Ovary (tissue), 9 donors: ENCODE data around the gene CAPN14. TPM values are rescaled to one million over a fixed set of nuclear protein-coding genes. Genes with fewer than 3 reads are reported as not detected.

Experiments used
- DNase-seq, 5 donors: peaks; one replicate each; pipeline ENCODE4 v3.0.0-alpha.2; 2019 to 2020
- H3K27ac ChIP-seq, 2 donors: fragments of 200-600 bp; one replicate each; pipeline versions ENCODE4 v1.5.1 to v1.8.0; 2019 to 2022
- H3K27me3 ChIP-seq: fragments of 200-600 bp; one replicate; pipeline ENCODE4 v1.8.0; 2022
- H3K36me3 ChIP-seq: fragments of 200-600 bp; sonication (generic); one replicate; pipeline ENCODE4 v1.5.1; 2019
- H3K4me1 ChIP-seq: one replicate; pipeline ENCODE4 v1.8.1; 2013; ENCODE audit warnings: mild to moderate bottlenecking, moderate library complexity; ENCODE audit not compliant: insufficient read depth
- H3K4me3 ChIP-seq: fragments of 200-600 bp; sonication (generic); one replicate; pipeline ENCODE4 v1.5.1; 2017
- H3K9me3 ChIP-seq, 2 donors: fragments of 200-600 bp in 1 of 2; sonication (generic) in 1 of 2; one replicate each; pipeline versions ENCODE4 v1.5.1 to v1.8.1; 2013 to 2019; ENCODE audit warnings: mild to moderate bottlenecking in 1 of 2, moderate library complexity in 1 of 2
- EP300 ChIP-seq: sonication (generic); formaldehyde crosslinking; IDR thresholded peaks from one replicate; pipeline ENCODE4 v1.6.1; 2017; ENCODE audit warnings: antibody characterized with exemption
- POLR2A ChIP-seq: fragments of 450-650 bp; IDR thresholded peaks from one replicate; pipeline ENCODE4 v1.6.1; 2017; ENCODE audit warnings: antibody characterized with exemption, mild to moderate bottlenecking, moderate library complexity
- WGBS, 3 donors: extraction: QIAGEN DNeasy Blood & Tissue Kit in 1 of 3; methylation state at CpG; one replicate each; pipeline versions ENCODE4 v1.1.5 to v1.1.7; 2013 to 2017; 5-methylcytosine and 5-hydroxymethylcytosine counted together
- intact Hi-C, 4 donors: fragments of 100-400 bp; cut with DNase I; formaldehyde crosslinking; loops; one replicate each; pipeline versions ENCODE4 v1.11.0 to v1.15.1; 2022 to 2023
- polyA plus RNA-seq, 2 donors: library from polyadenylated mRNA; stranded (reverse); fragments of 200-250 nt in 1 of 2; fragments of 350-450 nt in 1 of 2; fragmentation: Illumina TruSeq in 1 of 2; extraction: RNeasy Lipid Tissue Mini Kit (QIAGEN cat#74804) in 1 of 2; gene quantifications; one replicate each; pipeline ENCODE4 v1.2.3, GENCODE V29; 2013 to 2014
- total RNA-seq, 7 donors: library from RNA; depleted of rRNA in 2 of 7; stranded (reverse); fragments of >200 nt in 2 of 7; fragmentation: NEBNext Ultra II Directional in 3 of 7; extraction: Animal tissue kit (Norgen Biotek cat#: 25700) in 3 of 7; gene quantifications; one replicate each; pipeline versions ENCODE4 v1.1.0 to v1.2.4, GENCODE V29; 2016 to 2023
- TF ChIP-seq, protein P1 (sequence below), 3 donors: fragments of 450-650 bp in 2 of 3; fragments of 200-600 bp in 1 of 3; IDR thresholded peaks; one replicate each; pipeline versions ENCODE4 v1.5.1 to v1.8.0; 2016 to 2022; ENCODE audit warnings: antibody characterized with exemption in 3 of 3, mild to moderate bottlenecking in 1 of 3
- donor health status: DM: no; HTN: no; CAD: no; lungs with moderate emphysema.
- donor health status: DM: no; HTN: no; CAD: no.
- donor health status: Bipolar disorder and iron deficiency.
- donor health status: DM: yes; HTN: yes; CAD: no.
- donor health status: DM: no; HTN: no; CAD: no.
- donor health status: DM: yes; HTN: yes; CAD: no.

CAPN14 gene
- total and polyA plus RNA-seq, 9 donors = 0.05 to 0.23 (median 0.05) TPM; not detected in 2

DNA sequence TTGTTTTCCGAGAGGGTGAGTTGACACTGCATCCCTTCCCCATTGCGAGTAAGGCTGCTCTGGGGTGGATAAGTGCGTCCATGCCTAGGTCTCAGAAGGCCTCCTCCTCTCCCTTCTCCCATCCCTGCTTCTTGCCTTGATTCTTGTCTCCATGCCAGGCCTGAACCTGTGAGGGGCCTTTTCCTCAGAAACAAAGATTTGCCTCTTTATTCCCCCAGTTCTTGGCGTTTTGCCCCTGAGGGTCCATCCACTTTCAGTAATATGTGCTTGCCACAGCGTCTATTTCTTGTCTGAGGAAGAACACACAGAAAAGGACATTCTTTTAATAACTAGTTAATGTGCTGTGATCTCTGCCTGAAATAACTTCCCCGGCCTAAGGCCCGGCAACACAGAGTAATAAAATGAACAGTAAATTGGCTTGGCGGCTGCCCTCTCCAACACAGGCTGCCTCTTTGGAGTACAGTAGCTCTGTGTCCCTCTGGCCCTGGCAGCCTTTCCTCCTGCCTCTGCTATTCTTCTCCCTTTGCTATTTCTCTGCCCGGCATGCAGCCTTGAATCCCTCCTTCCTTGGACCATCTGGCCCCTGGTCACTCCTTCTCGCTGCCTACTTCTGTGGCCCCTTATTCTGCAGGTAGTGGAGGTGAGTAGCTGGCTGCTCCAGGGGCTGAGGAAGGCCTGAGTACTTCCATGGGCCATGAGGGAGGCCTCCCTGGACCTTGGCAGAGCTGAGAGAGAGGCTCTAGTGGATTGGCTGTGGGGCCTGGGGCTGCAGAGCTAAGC lies 21.0 kb upstream of the CAPN14 start:
- H3K4me3 ChIP-seq = no peak overlapping the region
- intact Hi-C loops = loop anchor here in 1 of 4 donors (5.0 to 10.0 kb wide), 2 partner anchors 96 to 1961 kb away; no protein-coding TSS in a partner anchor

DNA sequence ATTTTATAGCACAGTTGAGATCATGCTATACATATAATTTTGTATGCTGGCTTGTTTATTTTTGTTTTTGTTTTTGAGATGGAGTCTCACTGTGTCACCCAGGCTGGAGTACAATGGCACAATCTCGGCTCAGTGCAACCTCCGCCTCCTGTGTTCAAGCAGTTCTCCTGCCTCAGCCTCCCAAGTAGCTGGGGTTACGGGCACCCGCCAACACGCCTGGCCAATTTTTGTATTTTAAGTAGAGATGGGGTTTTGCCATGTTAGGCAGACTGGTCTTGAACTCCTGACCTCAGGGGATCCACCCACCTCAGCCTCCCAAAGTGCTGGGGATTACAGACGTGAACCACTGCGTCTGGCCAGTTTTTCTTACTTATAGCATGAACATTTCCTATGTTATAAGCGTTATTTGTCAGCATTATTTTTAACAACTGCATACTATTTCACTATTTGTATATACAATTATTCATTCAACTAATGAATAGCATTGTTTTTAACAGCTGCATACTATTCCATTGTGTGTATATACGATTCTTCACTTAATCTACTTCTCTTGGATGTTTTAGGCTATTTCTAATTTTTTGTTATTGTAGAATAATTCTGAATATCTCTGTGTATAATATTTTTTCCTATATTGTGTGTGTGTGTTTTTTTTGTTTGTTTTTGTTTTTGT lies 20.2 kb upstream of the CAPN14 start:
- DNase-seq = no peak
- Histone ChIP-seq H3K36me3 (no peaks in the 10 kb centered on the region), H3K4me3 (no peak overlapping the region), H3K27me3 (no peaks in the 10 kb centered on the region), H3K4me1 (peaks cover 4% of the 10 kb centered on the region), H3K9me3 (no peaks in the 10 kb centered on the region), H3K27ac (no peak overlapping the region)
- 90 to 97% (median 96%) methylated on average over 9 of the region's 9 CpGs for WGBS, 3 donors
- TF ChIP-seq, protein P1, sequence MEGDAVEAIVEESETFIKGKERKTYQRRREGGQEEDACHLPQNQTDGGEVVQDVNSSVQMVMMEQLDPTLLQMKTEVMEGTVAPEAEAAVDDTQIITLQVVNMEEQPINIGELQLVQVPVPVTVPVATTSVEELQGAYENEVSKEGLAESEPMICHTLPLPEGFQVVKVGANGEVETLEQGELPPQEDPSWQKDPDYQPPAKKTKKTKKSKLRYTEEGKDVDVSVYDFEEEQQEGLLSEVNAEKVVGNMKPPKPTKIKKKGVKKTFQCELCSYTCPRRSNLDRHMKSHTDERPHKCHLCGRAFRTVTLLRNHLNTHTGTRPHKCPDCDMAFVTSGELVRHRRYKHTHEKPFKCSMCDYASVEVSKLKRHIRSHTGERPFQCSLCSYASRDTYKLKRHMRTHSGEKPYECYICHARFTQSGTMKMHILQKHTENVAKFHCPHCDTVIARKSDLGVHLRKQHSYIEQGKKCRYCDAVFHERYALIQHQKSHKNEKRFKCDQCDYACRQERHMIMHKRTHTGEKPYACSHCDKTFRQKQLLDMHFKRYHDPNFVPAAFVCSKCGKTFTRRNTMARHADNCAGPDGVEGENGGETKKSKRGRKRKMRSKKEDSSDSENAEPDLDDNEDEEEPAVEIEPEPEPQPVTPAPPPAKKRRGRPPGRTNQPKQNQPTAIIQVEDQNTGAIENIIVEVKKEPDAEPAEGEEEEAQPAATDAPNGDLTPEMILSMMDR (IDR thresholded peaks at IDR 0.05) = no peak
- no peak for TF ChIP-seq POLR2A
- no peak for TF ChIP-seq EP300
- intact Hi-C loops = loop anchor here in 1 of 4 donors (5.0 to 10.0 kb wide), 2 partner anchors 97 to 1960 kb away; no protein-coding TSS in a partner anchor

More for the DNA sequence above, 21.0 kb upstream of the CAPN14 start:
- H3K9me3 ChIP-seq = no peaks in the 10 kb centered on the region
- H3K27me3 ChIP-seq = no peaks in the 10 kb centered on the region
- TF ChIP-seq, protein P1 (IDR thresholded peaks at IDR 0.05) = no peak
- TF ChIP-seq POLR2A (no peak), EP300 (no peak)
- H3K4me1 ChIP-seq = peaks cover 4% of the 10 kb centered on the region
- 76 to 93% (median 84%) methylated on average over 10 of the region's 10 CpGs for WGBS, 3 donors
- no peaks in the 10 kb centered on the region for H3K36me3 ChIP-seq
- DNase-seq = no peak
- H3K27ac ChIP-seq = no peak overlapping the region

DNA sequence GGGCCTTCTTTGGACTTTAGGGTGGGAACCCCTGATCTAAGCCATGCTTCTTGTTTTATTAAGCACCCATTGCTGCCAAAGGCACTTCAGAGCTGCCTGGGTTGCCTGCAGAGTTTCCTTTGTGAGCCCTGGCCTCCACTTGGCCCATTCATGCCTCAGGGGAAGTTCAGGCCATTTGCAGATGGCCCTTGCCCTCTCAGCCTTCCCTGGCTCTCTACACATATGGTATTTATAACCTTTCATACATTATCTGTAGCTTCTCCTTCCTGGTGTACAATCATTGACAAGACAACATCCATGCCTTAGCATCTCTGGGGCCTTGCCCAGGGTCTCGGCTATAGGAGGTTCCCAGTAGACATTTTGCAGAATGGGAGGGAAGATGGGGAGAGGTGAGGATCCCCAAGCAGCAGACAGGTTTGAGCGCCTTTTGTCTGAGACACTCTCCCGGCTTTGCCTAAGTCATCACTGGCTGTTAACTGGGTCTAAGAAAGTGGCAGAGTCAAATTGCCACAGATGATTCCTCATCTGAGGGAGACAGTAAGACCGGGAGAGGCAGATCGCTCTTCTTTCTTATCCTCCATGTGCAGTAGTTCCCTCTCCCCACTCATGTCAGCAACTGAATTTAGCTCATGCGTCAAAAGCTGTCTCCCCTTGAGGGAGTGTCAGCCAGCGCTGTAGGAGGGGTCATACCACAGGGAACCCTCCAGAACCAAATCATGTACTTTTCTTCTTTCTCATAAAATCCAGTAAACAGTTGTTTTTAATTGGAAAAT lies 19.3 kb upstream of the CAPN14 start:
- Histone ChIP-seq H3K27me3 (no peaks in the 10 kb centered on the region), H3K9me3 (no peaks in the 10 kb centered on the region), H3K4me1 (peaks cover 2% of the 10 kb centered on the region), H3K4me3 (no peak overlapping the region), H3K27ac (no peak overlapping the region), H3K36me3 (no peaks in the 10 kb centered on the region)
- TF ChIP-seq POLR2A (no peak), EP300 (no peak)
- TF ChIP-seq, protein P1 (IDR thresholded peaks at IDR 0.05) = no peak
- intact Hi-C loops = loop anchor here in 1 of 4 donors (5.0 to 10.0 kb wide), 2 partner anchors 98 to 1959 kb away; no protein-coding TSS in a partner anchor
- WGBS, 3 donors = 64 to 95% (median 81%) methylated on average over 7 of the region's 7 CpGs
- DNase-seq = no peak

DNA sequence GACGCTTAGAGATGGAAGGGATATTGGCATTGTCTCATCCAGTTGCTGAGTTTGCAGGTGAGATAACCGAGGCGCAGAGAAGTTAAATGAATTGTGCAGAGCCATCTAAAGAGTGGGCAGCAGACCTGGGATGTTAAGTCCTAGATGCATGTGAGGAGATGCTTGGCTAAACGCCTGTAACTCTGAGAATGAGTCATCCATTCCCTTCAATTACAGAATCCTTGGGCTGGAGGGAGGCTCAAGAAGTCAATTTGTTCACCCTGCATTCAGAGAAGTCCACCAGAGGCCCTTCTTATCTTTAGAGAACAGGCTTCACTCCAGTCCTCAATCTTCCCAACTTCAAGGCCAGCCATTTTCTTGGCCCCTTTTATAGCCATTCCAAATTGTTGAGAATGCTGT lies 18.2 kb upstream of the CAPN14 start:
- Histone ChIP-seq H3K9me3 (no peaks in the 10 kb centered on the region), H3K27ac (no peak overlapping the region), H3K36me3 (no peaks in the 10 kb centered on the region), H3K27me3 (no peaks in the 10 kb centered on the region), H3K4me3 (no peak overlapping the region), H3K4me1 (peaks cover 2% of the 10 kb centered on the region)
- DNase-seq = no peak
- whole genome bisulfite sequencing, 3 donors = 77 to 82% (median 80%) methylated on average over 4 of the region's 4 CpGs
- intact Hi-C loops = loop anchor here in 1 of 4 donors (5.0 to 10.0 kb wide), 2 partner anchors 99 to 1958 kb away; no protein-coding TSS in a partner anchor
- TF ChIP-seq EP300 = no peak
- TF ChIP-seq POLR2A = no peak
- TF ChIP-seq, protein P1 (IDR thresholded peaks at IDR 0.05) = no peak
